GM12878 (cell line): ENCODE data around the gene RNASE7.

ENCODE experiments used
- CEBPB ChIP-seq, 2 experiments: fragments of 150-350 bp in 1 of 2; IDR thresholded peaks; 2 replicates each; pipeline ENCODE4 v1.6.1; 2012 to 2014; ENCODE audit warnings: low read depth in 2 of 2, low read length in 2 of 2, borderline replicate concordance in 1 of 2, inconsistent platforms in 1 of 2
- CHD4 ChIP-seq: fragments of 200-600 bp; sonication (generic); IDR thresholded peaks from 2 replicates; pipeline ENCODE4 v1.6.1; 2016; ENCODE audit warnings: mild to moderate bottlenecking
- CREB1 ChIP-seq: IDR thresholded peaks from 2 replicates; pipeline ENCODE4 v1.6.1; 2012; ENCODE audit warnings: low read depth, mild to moderate bottlenecking, inconsistent platforms
- CTCF ChIP-seq, 3 experiments: IDR thresholded peaks in 2 of 3; conservative IDR thresholded peaks in 1 of 3; 2 replicates each; pipeline ENCODE4 v1.5.1; 2011; ENCODE audit warnings: low read depth in 3 of 3, low read length in 3 of 3, mild to moderate bottlenecking in 3 of 3, control low read depth in 2 of 3, moderate library complexity in 2 of 3, inconsistent platforms in 1 of 3, mixed read lengths in 1 of 3; ENCODE audit not compliant: control insufficient read depth in 2 of 3, insufficient read depth in 1 of 3; ENCODE audit errors: extremely low read depth in 1 of 3
- EP300 ChIP-seq, 2 experiments: fragments of 150-350 bp in 1 of 2; IDR thresholded peaks; 2 replicates each; pipeline ENCODE4 v1.6.1; 2011 to 2012; ENCODE audit warnings: low read depth in 2 of 2, low read length in 2 of 2, borderline replicate concordance in 1 of 2, improper control_type of control experiment in 1 of 2, inconsistent platforms in 1 of 2; ENCODE audit not compliant: control insufficient read depth in 1 of 2
- EZH2 ChIP-seq: IDR thresholded peaks from 2 replicates; pipeline ENCODE4 v1.6.1; 2012; ENCODE audit warnings: low read depth, mild to moderate bottlenecking, control low read depth, inconsistent platforms, low read length, borderline replicate concordance; ENCODE audit not compliant: control insufficient read depth
- GABPA ChIP-seq: IDR thresholded peaks from 2 replicates; pipeline ENCODE4 v1.6.1; 2014; ENCODE audit warnings: antibody characterized with exemption, low read depth, mild to moderate bottlenecking, inconsistent platforms
- MTA3 ChIP-seq: IDR thresholded peaks from 2 replicates; pipeline ENCODE4 v1.6.1; 2012; ENCODE audit warnings: low read length, inconsistent platforms, borderline replicate concordance
- POLR2AphosphoS5 ChIP-seq: IDR thresholded peaks from 2 replicates; pipeline ENCODE4 v1.6.1; 2011; ENCODE audit warnings: mild to moderate bottlenecking, low read length, inconsistent platforms
- TCF7 ChIP-seq: IDR thresholded peaks from 2 replicates; pipeline ENCODE4 v1.6.1; 2014; ENCODE audit warnings: antibody characterized with exemption, borderline replicate concordance
- ZBED1 ChIP-seq: IDR thresholded peaks from 2 replicates; pipeline ENCODE4 v1.6.1; 2016; ENCODE audit warnings: borderline replicate concordance
- ZNF217 ChIP-seq: fragments of 450-650 bp; IDR thresholded peaks from 2 replicates; pipeline ENCODE4 v1.6.1; 2017; ENCODE audit warnings: antibody characterized with exemption, mild to moderate bottlenecking
- ZNF687 ChIP-seq: fragments of 450-650 bp; IDR thresholded peaks from 2 replicates; pipeline ENCODE4 v1.6.1; 2017; ENCODE audit warnings: mild to moderate bottlenecking, moderate library complexity

GRCh38 chr14:21003788-21004346 lies 38.3 kb upstream of the RNASE7 start:
- no peak for TF ChIP-seq GABPA
- no peak for TF ChIP-seq CEBPB (IDR thresholded peaks at IDR 0.05; ENCODE audit: borderline replicate concordance in 1 of 2, low read depth in 2 of 2, low read length in 2 of 2)
- no peak for TF ChIP-seq CTCF (IDR thresholded peaks at IDR 0.05 in 2 of 3, conservative IDR thresholded peaks at IDR 0.05 in 1 of 3; ENCODE audit: control insufficient read depth in 2 of 3, extremely low read depth in 1 of 3, insufficient read depth in 1 of 3, low read depth in 3 of 3, low read length in 3 of 3)
- TF ChIP-seq MTA3: no peak
- no peak for TF ChIP-seq EP300 (IDR thresholded peaks at IDR 0.05; ENCODE audit: borderline replicate concordance in 1 of 2, control insufficient read depth in 1 of 2, low read depth in 2 of 2, low read length in 2 of 2)
- TF ChIP-seq TCF7: no peak
- TF ChIP-seq ZNF217: no peak
- TF ChIP-seq CREB1: no peak
- no peak for TF ChIP-seq ZBED1
- no peak for TF ChIP-seq EZH2
- no peak for TF ChIP-seq POLR2AphosphoS5
- no peak for TF ChIP-seq CHD4
- TF ChIP-seq ZNF687: no peak
